Spinal cord (tissue), 10 donors: Measurements from ENCODE around the gene KCNJ13. TPM values are rescaled to one million over a fixed set of nuclear protein-coding genes. Genes with fewer than 3 reads are reported as not detected.
"Not testable (repeated sequence)": the region's sequence is repeated elsewhere in the genome, so short reads cannot be mapped to it uniquely, and the experiment has no call there.

Experiments used
- DNase-seq, 6 donors: peaks; one replicate each; pipeline versions ENCODE4 v3.0.0 to v3.0.0-alpha.2; 2013 to 2015; ENCODE audit warnings: low spot score in 6 of 6, low read depth in 4 of 6
- H3K27ac ChIP-seq: one replicate; pipeline ENCODE4 v1.5.1; 2013; ENCODE audit warnings: low read depth, low read length, control low read depth
- H3K27me3 ChIP-seq: one replicate; pipeline ENCODE4 v1.6.1; 2013; ENCODE audit warnings: low read length; ENCODE audit not compliant: control insufficient read depth, insufficient read depth
- H3K36me3 ChIP-seq: one replicate; pipeline ENCODE4 v1.6.1; 2013; ENCODE audit warnings: low read length; ENCODE audit not compliant: control insufficient read depth, insufficient read depth
- H3K4me1 ChIP-seq: one replicate; pipeline ENCODE4 v1.6.1; 2013; ENCODE audit warnings: low read length; ENCODE audit not compliant: control insufficient read depth, insufficient read depth
- H3K4me3 ChIP-seq: one replicate; pipeline ENCODE4 v1.5.1; 2013; ENCODE audit warnings: low read depth, low read length, control low read depth
- H3K9me3 ChIP-seq: one replicate; pipeline ENCODE4 v1.6.1; 2013; ENCODE audit warnings: low read length; ENCODE audit not compliant: control insufficient read depth, insufficient read depth
- WGBS: methylation state at CpG from one replicate; pipeline ENCODE4 v1.1.5; 2013; ENCODE audit warnings: missing lambda C conversion rate; ENCODE audit not compliant: insufficient coverage; 5-methylcytosine and 5-hydroxymethylcytosine counted together
- polyA plus RNA-seq, 2 donors: library from polyadenylated mRNA; unstranded; fragments of 120-200 nt; gene quantifications; one replicate each; pipeline ENCODE4 v1.2.1, GENCODE V29; 2013; ENCODE audit not compliant: insufficient read length in 2 of 2
- total RNA-seq, 2 donors: library from RNA; depleted of rRNA in 1 of 2; stranded (reverse); fragments of 120-200 nt in 1 of 2; fragments of >200 nt in 1 of 2; gene quantifications; one replicate each; pipeline versions ENCODE4 v1.2.3 to v1.2.4, GENCODE V29; 2013 to 2014
- donor health status: healthy.

The KCNJ13 gene
- total and polyA plus RNA-seq, 4 donors = 0.24 to 94.8 (median 9.3) TPM

DNA sequence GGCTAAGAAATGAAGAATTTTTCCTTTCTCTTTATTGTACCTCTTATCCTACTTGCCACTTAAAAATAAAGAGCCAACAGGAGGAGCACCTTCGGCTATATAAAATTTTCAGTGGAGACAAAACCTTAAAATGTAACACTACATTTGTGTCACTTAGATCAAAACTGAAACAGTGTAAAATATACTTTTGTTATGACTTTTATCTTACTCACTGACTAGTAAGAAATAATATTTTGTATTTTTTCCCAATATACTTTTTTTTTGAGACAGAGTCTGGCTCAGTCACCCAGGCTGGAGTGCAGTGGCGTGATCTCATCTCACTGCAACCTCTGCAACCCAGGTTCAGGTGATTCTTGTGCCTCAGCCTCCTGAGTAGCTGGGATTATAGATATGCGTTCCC, 28.3 kb downstream of the KCNJ13 start:
- WGBS = no CpG with 5 or more reads among the region's 3 CpGs
- Histone ChIP-seq H3K4me3 (no peak overlapping the region), H3K36me3 (peaks cover 26% of the 10 kb centered on the region), H3K4me1 (no peaks in the 10 kb centered on the region), H3K27ac (no peak overlapping the region), H3K27me3 (no peaks in the 10 kb centered on the region), H3K9me3 (no peaks in the 10 kb centered on the region)
- no peak for DNase-seq

DNA sequence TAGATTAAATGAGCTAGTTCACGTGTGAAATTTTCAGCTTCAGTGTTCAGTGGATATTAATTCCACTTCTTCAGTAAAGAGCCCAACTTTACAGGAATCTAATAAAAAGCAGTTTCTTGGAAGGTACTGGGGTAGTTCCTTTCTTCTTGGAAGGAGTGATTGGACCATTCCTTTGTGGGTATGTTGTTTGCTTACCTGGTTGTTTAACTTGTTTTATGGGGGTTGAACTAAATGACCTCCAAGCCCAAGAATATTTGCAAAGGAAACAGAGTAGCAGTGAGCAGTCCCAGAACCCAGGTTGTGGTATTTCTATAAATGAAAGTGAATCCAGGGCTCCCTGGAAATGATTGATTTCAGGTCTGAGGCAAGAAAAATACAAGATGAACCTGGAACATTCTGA, 31.4 kb downstream of the KCNJ13 start:
- Histone ChIP-seq H3K4me1 (no peaks in the 10 kb centered on the region), H3K4me3 (no peak overlapping the region), H3K27ac (no peak overlapping the region), H3K9me3 (no peaks in the 10 kb centered on the region), H3K27me3 (no peaks in the 10 kb centered on the region), H3K36me3 (peaks cover 11% of the 10 kb centered on the region)
- WGBS = no CpG with 5 or more reads among the region's 1 CpG
- DNase-seq = no peak

DNA sequence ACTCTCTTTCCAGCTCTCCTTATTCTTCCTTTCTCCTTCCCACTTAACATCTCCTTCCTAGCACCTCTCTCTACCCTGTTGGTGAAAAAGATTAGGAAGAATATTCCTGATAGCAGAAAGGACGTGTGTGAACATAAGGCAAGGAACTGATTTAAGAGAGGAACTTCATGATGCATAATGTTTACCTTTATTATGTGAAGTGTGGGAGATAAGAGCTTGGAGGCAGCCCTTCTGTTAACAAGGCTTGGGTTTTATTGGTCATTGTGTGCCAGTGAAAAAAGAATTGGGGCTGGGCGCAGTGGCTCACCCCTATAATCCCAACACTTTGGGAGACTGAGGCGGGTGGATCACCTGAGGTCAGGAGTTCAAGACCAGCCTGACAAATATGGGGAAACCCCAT, 34.4 kb downstream of the KCNJ13 start:
- no peak overlapping the region for H3K27ac ChIP-seq
- no peak for DNase-seq
- H3K36me3 ChIP-seq = peaks cover 13% of the 10 kb centered on the region
- H3K9me3 ChIP-seq = no peaks in the 10 kb centered on the region
- H3K27me3 ChIP-seq = no peaks in the 10 kb centered on the region
- WGBS = 100% methylated on average over 1 of the region's 3 CpGs
- no peaks in the 10 kb centered on the region for H3K4me1 ChIP-seq
- no peak overlapping the region for H3K4me3 ChIP-seq

DNA sequence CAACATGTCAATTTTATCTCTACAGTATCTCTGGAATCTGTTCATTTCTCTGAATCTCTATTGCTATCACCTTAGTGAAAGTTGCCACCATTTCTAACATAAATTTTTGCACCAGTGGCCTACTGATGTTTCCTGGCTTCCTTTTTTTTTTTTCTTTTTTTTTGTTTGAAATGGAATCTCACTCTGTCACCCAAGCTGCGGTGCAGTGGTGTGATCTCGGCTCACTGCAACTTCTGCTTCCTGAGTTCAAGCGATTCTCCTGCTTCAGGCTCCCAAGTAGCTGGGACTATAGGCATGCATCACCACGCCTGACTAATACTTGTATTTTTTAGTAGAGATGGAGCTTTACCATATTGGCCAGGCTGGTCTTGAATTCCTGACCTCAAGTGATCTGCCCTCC, 35.1 kb downstream of the KCNJ13 start:
- WGBS = 83% methylated on average over 4 of the region's 4 CpGs
- no peak overlapping the region for H3K27ac ChIP-seq

DNA sequence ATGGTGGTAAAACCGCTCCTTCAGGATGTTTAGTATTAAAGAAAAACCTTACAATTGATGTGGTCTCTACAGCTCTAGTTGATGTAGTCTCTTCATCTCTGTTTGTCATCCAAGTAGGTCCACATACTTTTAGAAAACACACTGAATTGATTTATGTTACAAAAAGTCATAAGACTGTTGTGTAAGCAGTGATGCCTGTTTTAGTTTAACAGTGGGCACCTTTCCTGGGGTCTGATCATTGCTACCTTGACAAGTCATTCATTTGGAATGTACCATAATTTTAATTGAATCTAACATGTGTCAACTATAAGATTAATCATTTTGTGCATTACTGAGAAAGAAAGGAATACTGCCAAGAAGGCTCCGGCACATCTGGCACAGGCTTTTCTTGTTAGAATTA, 44.9 kb downstream of the KCNJ13 start:
- no peak overlapping the region for H3K27ac ChIP-seq
- no CpG with 5 or more reads among the region's 2 CpGs for WGBS

More for the DNA sequence above, 35.1 kb downstream of the KCNJ13 start:
- no peak for DNase-seq
- H3K4me1 ChIP-seq = no peaks in the 10 kb centered on the region
- H3K27me3 ChIP-seq = no peaks in the 10 kb centered on the region
- H3K36me3 ChIP-seq = peaks cover 13% of the 10 kb centered on the region
- H3K9me3 ChIP-seq = no peaks in the 10 kb centered on the region
- H3K4me3 ChIP-seq = no peak overlapping the region

DNA sequence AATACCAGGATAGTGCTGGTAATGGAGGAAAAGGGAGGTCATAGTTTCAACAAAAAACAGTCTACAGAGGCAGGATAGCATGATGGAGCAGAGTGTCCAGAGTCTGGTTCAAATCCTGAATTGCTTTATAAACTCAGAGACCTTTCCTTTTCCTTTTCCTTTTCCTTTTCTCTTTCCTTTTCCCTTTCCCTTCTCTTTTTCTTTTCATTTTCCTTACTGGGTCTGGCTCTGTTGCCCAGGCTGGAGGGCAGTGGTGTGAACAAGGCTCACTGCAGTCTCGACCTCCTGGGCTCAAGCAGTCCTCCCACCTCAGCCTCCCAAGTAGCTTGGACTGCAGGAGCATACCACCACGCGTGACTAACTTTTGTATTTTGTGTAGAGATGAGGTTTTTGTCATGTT, 47.6 kb downstream of the KCNJ13 start:
- WGBS = 71% methylated on average over 3 of the region's 3 CpGs
- no peak overlapping the region for H3K27ac ChIP-seq

More for the DNA sequence above, 44.9 kb downstream of the KCNJ13 start:
- peak in 1 of 6 donors; percentile 5 for DNase-seq
- H3K36me3 ChIP-seq = peaks cover 17% of the 10 kb centered on the region
- no peak overlapping the region for H3K4me3 ChIP-seq
- no peaks in the 10 kb centered on the region for H3K4me1 ChIP-seq
- no peaks in the 10 kb centered on the region for H3K27me3 ChIP-seq
- no peaks in the 10 kb centered on the region for H3K9me3 ChIP-seq

DNA sequence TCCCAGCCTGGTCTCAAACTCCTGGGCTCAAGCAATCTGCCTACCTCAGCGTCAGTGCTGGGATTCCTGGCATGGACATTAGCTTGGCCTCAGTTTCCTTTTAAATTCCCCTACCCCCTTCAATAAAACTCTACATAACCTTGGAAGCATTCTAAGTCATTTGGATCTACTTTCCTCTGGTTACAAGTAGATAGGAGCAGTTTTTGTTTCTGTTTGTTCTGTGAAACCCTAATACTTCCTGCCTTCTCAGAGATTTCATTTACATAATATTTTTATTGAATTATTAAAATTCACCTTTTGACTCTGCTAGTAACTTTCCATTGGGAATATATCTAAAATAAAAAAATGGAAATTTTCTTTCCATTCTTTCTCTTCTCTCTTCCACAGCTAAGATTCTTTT, 53.3 kb downstream of the KCNJ13 start:
- no peak for DNase-seq
- Histone ChIP-seq H3K4me1 (no peaks in the 10 kb centered on the region), H3K9me3 (no peaks in the 10 kb centered on the region), H3K27me3 (no peaks in the 10 kb centered on the region), H3K36me3 (peaks cover 25% of the 10 kb centered on the region), H3K27ac (no peak overlapping the region), H3K4me3 (no peak overlapping the region)
- WGBS = 83% methylated on average over 1 of the region's 1 CpG

More for the DNA sequence above, 47.6 kb downstream of the KCNJ13 start:
- no peaks in the 10 kb centered on the region for H3K9me3 ChIP-seq
- no peak overlapping the region for H3K4me3 ChIP-seq
- peaks cover 27% of the 10 kb centered on the region for H3K36me3 ChIP-seq
- DNase-seq = no peak
- H3K4me1 ChIP-seq = no peaks in the 10 kb centered on the region
- H3K27me3 ChIP-seq = no peaks in the 10 kb centered on the region

DNA sequence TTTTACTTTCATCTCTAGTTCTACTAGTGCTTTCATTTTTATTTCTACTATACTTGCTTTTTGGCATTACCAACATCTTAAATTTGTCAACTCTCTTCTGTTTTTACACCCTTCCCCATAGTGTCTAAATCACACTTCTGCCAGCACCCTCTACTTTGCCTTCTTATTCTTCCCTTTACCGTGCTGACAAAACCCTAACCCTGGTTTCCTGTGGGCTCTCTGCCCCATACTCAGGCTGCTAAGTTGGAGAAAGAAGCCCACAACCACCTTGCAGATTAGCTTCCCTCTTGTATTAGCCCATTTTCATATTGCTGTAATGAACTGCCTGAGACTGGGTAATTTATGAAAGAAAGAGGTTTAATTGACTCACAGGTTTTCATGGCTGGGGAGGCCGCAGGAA, 54.5 kb downstream of the KCNJ13 start:
- 85% methylated on average over 2 of the region's 2 CpGs for WGBS

DNA sequence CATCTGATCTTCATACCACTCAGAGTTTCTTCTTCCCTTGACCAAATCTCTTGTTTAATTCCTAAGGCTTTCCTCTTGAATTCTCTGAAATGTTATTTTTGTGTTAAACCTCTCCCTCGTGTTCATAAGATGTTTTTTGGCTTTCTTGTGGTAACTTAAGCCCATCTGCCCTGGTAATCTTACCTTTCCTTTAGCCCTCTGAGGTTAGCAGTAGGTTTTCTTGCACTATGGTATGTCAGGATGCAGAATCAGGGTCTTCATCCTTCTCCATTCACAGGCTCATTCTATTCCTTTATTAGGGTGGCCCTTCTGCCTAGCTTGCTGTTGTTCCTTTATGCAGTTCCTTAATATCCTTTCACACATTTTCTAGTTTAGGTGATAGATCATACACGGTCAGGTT, 55.1 kb downstream of the KCNJ13 start:
- no peak for DNase-seq
- WGBS = 83% methylated on average over 1 of the region's 2 CpGs

More for the DNA sequence above, 54.5 kb downstream of the KCNJ13 start:
- H3K4me1 ChIP-seq = no peaks in the 10 kb centered on the region
- no peak overlapping the region for H3K4me3 ChIP-seq
- no peaks in the 10 kb centered on the region for H3K27me3 ChIP-seq
- H3K9me3 ChIP-seq = no peaks in the 10 kb centered on the region
- peaks cover 20% of the 10 kb centered on the region for H3K36me3 ChIP-seq
- H3K27ac ChIP-seq = no peak overlapping the region
- DNase-seq = no peak

DNA sequence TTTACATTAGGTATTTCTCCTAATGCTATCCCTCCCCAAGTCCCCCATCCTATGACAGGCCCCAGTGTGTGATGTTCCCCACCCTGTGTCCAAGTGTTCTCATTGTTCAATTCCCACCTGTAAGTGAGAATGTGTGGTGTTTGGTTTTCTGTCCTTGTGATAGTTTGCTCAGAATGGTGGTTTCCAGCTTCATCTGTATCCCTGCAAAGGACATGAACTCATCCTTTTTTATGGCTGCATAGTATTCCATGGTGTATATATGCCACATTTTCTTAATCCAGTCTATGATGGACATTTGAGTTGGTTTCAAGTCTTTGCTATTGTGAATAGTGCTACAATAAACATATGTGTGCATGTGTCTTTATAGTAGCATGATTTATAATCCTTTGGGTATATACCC, 56.3 kb downstream of the KCNJ13 start:
- H3K36me3 ChIP-seq = peaks cover 14% of the 10 kb centered on the region
- not testable (repeated sequence) for H3K27ac ChIP-seq, H3K4me1 ChIP-seq, DNase-seq, H3K27me3 ChIP-seq, H3K9me3 ChIP-seq, H3K4me3 ChIP-seq

More for the DNA sequence above, 55.1 kb downstream of the KCNJ13 start:
- Histone ChIP-seq H3K27ac (no peak overlapping the region), H3K4me1 (no peaks in the 10 kb centered on the region), H3K9me3 (no peaks in the 10 kb centered on the region), H3K36me3 (peaks cover 18% of the 10 kb centered on the region), H3K4me3 (no peak overlapping the region), H3K27me3 (no peaks in the 10 kb centered on the region)
